SU-DHL-6 (cell line): Measurements from ENCODE around the gene BMPR1A.

Experiments
- H2AFZ ChIP-seq: fragments of 200-600 bp; sonication (generic); 2 replicates; pipeline ENCODE4 v1.6.1; 2014; ENCODE audit warnings: low read depth, mild to moderate bottlenecking, moderate library complexity, mixed read lengths, antibody characterized with exemption, low read length; ENCODE audit not compliant: severe bottlenecking
- H3F3A ChIP-seq: fragments of 200-600 bp; shearing (Covaris generic); 2 replicates; pipeline ENCODE4 v1.6.0; 2016; ENCODE audit warnings: antibody characterized with exemption, mild to moderate bottlenecking; ENCODE audit not compliant: insufficient read depth
- H3K27ac ChIP-seq: fragments of 200-600 bp; sonication (generic); 2 replicates; pipeline ENCODE4 v1.5.1; 2016; ENCODE audit warnings: low read depth, mild to moderate bottlenecking, low read length, moderate library complexity, mixed read lengths
- H3K27me3 ChIP-seq: fragments of 200-600 bp; sonication (generic), shearing (Covaris generic); 2 replicates; pipeline ENCODE4 v1.6.0; 2014; ENCODE audit warnings: mild to moderate bottlenecking, low read length
- H3K36me3 ChIP-seq: fragments of 200-600 bp; sonication (generic); 2 replicates; pipeline ENCODE4 v1.6.1; 2014; ENCODE audit warnings: mild to moderate bottlenecking, low read length, mixed read lengths
- H3K4me2 ChIP-seq: fragments of 300-600, 200-600 bp; shearing (Covaris generic), sonication (generic); 2 replicates; pipeline ENCODE4 v1.6.0; 2014; ENCODE audit warnings: low read length, low read depth, mild to moderate bottlenecking; ENCODE audit not compliant: poor library complexity, severe bottlenecking
- H3K4me3 ChIP-seq: fragments of 200-600 bp; sonication (generic); 2 replicates; pipeline ENCODE4 v1.5.1; 2014; ENCODE audit warnings: antibody characterized with exemption, low read length, mild to moderate bottlenecking, mixed read lengths; ENCODE audit not compliant: insufficient read depth, poor library complexity, severe bottlenecking
- H3K79me2 ChIP-seq: fragments of 200-600 bp; sonication (generic); 2 replicates; pipeline ENCODE4 v1.6.1; 2014; ENCODE audit warnings: mild to moderate bottlenecking, low read length, moderate library complexity; ENCODE audit not compliant: insufficient read depth
- H3K9ac ChIP-seq: fragments of 200-600 bp; sonication (generic); 2 replicates; pipeline ENCODE4 v1.7.0; 2014; ENCODE audit warnings: mild to moderate bottlenecking, low read length
- H3K9me2 ChIP-seq: fragments of 200-600 bp; sonication (generic); replicated peaks from 2 replicates; pipeline ENCODE4 v1.6.1; 2014; ENCODE audit warnings: low read length; ENCODE audit not compliant: insufficient read depth
- H3K9me3 ChIP-seq: fragments of 200-600 bp; sonication (generic); 2 replicates; pipeline ENCODE4 v1.6.1; 2014; ENCODE audit warnings: low read length, mixed read lengths; ENCODE audit not compliant: insufficient read depth
- H4K20me1 ChIP-seq: fragments of 200-600 bp; sonication (generic); 2 replicates; pipeline ENCODE4 v1.6.1; 2014; ENCODE audit warnings: low read depth, mild to moderate bottlenecking, antibody characterized with exemption, low read length, moderate library complexity, mixed read lengths
- EZH2phosphoT487 ChIP-seq: fragments of 200-600 bp; sonication (generic), shearing (Covaris generic); conservative IDR thresholded peaks from 2 replicates; pipeline ENCODE4 v1.6.1; 2018; ENCODE audit warnings: mild to moderate bottlenecking, antibody characterized with exemption, low read length, moderate library complexity, mixed read lengths
- TF ChIP-seq, protein P1 (sequence below): fragments of 200-600 bp; sonication (generic); IDR thresholded peaks from one replicate; pipeline ENCODE4 v1.5.1; 2017; ENCODE audit warnings: antibody characterized with exemption, mild to moderate bottlenecking, low read length, moderate library complexity; ENCODE audit not compliant: insufficient read depth, poor library complexity, severe bottlenecking

Gene BMPR1A

DNA sequence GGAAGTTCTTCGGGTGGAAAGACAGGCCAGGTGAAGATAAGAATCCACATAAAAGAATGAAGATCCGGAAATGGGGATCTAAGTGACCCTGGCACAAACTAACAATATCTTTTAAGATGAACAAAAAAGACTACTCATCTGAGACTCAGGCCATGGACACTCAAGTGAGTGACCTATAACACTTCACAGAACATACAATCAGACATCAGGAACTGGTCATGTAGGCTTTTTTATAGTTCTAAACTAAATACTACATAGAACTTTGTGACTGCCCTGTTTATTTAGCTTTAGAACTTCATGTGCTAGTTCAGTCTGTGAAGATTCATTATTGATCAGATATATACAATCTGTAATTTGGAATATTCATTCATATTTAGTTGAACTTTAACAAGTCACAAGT, 148.2 kb downstream of the BMPR1A start:
- no peaks in the 10 kb centered on the region for H3K79me2 ChIP-seq
- no peak overlapping the region for H3K4me2 ChIP-seq
- H3K4me3 ChIP-seq = no peak overlapping the region
- H3K36me3 ChIP-seq = 0 out of 2 replicates have a peak, but pooled peaks cover 3% of the 10 kb centered on the region
- H3K9me3 ChIP-seq = no peaks in the 10 kb centered on the region
- H3K9ac ChIP-seq = no peak overlapping the region
- no peaks in the 10 kb centered on the region for H4K20me1 ChIP-seq
- no peak overlapping the region for H3K27ac ChIP-seq
- TF ChIP-seq, protein P1, sequence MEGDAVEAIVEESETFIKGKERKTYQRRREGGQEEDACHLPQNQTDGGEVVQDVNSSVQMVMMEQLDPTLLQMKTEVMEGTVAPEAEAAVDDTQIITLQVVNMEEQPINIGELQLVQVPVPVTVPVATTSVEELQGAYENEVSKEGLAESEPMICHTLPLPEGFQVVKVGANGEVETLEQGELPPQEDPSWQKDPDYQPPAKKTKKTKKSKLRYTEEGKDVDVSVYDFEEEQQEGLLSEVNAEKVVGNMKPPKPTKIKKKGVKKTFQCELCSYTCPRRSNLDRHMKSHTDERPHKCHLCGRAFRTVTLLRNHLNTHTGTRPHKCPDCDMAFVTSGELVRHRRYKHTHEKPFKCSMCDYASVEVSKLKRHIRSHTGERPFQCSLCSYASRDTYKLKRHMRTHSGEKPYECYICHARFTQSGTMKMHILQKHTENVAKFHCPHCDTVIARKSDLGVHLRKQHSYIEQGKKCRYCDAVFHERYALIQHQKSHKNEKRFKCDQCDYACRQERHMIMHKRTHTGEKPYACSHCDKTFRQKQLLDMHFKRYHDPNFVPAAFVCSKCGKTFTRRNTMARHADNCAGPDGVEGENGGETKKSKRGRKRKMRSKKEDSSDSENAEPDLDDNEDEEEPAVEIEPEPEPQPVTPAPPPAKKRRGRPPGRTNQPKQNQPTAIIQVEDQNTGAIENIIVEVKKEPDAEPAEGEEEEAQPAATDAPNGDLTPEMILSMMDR = no peak
- no peak for TF ChIP-seq EZH2phosphoT487
- no peaks in the 10 kb centered on the region for H3K9me2 ChIP-seq
- no peaks in the 10 kb centered on the region for H3K27me3 ChIP-seq
- H3F3A ChIP-seq = peaks cover under 1% of the 10 kb centered on the region; the same call in 1 of the 2 replicates
- no peak overlapping the region for H2AFZ ChIP-seq

DNA sequence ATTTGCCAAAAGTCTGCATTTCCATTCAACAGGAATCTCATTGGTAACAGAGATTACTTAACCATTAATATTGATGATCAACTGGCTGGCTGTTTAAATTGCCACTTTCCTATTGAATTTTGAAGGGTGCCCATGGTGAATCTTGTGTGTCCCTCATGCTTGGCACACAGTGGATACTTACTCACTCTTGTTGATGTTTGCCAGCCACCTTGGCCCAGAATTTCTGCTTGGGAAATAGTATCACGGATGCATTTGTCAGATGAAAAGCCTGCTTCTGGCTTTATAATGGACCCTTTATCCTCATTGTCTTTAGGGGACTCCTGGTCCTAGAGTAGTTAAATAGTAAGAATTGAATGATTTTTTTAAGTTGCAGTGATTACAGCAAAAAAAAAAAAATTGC, 149.0 kb downstream of the BMPR1A start:
- Histone ChIP-seq H3K79me2 (no peaks in the 10 kb centered on the region), H3K27me3 (no peaks in the 10 kb centered on the region), H3K27ac (no peak overlapping the region), H3K36me3 (no peaks in the 10 kb centered on the region), H3K9me2 (no peaks in the 10 kb centered on the region), H3K4me2 (no peak overlapping the region), H3K9ac (no peak overlapping the region), H3K4me3 (no peak overlapping the region), H2AFZ (no peak overlapping the region), H4K20me1 (no peaks in the 10 kb centered on the region), H3F3A (no peaks in the 10 kb centered on the region), H3K9me3 (no peaks in the 10 kb centered on the region)
- no peak for TF ChIP-seq EZH2phosphoT487
- TF ChIP-seq, protein P1 = no peak

DNA sequence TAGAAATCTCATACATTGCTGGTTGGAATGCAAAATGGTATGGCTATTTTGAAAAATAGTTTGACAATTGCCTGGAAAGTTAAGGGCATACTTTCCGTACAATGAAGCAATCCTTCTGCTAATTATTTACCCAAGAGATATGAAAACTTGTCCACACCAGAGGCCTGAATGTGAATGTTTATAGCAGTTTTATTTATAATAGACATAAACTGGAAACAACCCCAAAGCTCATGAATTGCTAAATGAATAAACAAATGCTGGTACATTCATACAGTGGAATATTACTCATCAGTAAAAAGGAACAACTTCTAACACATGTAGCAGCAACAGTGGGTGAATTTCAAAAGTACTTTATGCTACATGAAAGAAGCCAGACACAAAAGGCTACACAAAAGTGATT, 158.3 kb downstream of the BMPR1A start:
- Histone ChIP-seq H4K20me1 (no peaks in the 10 kb centered on the region), H3K27ac (no peak overlapping the region), H2AFZ (no peak overlapping the region), H3K9me2 (no peaks in the 10 kb centered on the region), H3K9me3 (no peaks in the 10 kb centered on the region), H3K4me3 (no peak overlapping the region), H3K27me3 (no peaks in the 10 kb centered on the region), H3K4me2 (no peak overlapping the region), H3K36me3 (no peaks in the 10 kb centered on the region; the same call in 1 of the 2 replicates), H3K9ac (no peak overlapping the region), H3K79me2 (no peaks in the 10 kb centered on the region), H3F3A (no peaks in the 10 kb centered on the region)
- TF ChIP-seq, protein P1 = no peak
- no peak for TF ChIP-seq EZH2phosphoT487
